ENCODE data around the gene PSPN.
"Not testable (repeated sequence)": the region's sequence is repeated elsewhere in the genome, so short reads cannot be mapped to it uniquely, and the experiment has no call there.

PSPN gene

DNA sequence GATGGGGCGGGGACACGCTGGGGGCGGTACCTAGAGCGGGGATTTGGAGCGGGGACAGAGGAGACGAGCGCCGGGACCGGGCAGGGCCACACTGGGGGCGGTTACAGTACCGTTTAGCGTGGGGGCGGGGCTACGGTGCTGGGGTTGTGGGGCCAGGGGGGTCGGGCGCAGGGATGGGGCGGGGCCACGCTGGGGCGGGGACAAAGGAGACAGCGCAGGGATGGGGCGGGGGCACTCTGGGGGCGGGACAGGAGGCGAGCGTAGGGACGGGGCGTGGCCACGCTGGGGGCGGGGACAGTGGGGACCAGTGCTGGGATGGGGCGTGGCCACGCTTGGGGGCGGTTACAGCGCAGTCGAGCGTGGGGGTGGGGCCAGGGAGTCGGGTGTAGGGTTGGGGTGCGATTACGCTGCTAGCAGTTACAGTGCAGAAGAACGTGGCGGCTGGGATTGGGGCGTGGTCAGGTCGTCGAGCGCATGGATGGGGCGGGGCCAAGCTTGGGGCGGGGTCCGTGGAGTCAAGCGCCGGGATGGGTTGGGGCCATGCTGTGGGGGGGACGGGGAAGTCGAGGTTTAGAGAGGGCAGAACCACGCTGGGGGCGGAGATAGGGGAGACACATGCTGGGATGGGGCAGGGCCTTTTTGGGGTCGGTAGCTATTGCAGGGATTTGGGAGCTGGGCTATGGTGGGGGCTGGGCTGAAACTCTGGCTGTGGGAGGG lies 2.5 kb downstream of the PSPN start:
- DNase-seq (ENCODE audit: low read depth in 2 of 2): peak; percentile 99 to 100

DNA sequence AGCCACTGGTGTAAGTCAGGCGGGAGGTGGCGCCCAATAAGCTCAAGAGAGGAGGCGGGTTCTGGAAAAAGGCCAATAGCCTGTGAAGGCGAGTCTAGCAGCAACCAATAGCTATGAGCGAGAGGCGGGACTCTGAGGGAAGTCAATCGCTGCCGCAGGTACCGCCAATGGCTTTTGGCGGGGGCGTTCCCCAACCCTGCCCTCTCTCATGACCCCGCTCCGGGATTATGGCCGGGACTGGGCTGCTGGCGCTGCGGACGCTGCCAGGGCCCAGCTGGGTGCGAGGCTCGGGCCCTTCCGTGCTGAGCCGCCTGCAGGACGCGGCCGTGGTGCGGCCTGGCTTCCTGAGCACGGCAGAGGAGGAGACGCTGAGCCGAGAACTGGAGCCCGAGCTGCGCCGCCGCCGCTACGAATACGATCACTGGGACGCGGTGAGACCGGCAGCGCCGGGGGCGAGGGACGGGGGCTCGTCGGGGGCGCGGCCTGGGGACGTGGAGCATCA lies 3.1 kb downstream of the PSPN start, which contains the start of gene ALKBH7:
ALKBH7 (plus strand) TSS at position 201 of the 502 bp plus-strand sequence; CDS start at position 228, 27 bp downstream.
- DNase-seq (ENCODE audit: low read depth in 2 of 2): peak; percentile 81 to 92

DNA sequence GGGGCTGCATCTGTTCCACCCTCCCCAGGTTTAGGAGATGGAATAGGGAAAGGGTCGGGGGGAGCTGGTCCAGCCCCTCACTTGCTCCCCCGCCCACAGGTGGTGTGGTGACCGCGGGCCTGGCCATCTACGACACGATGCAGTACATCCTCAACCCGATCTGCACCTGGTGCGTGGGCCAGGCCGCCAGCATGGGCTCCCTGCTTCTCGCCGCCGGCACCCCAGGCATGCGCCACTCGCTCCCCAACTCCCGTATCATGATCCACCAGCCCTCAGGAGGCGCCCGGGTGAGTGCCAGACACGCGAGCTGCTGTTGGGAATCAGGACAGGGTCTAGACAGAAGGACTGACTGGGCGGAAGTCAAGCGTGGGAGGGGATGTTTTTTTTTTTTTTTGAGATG lies 11.4 kb downstream of the PSPN start:
- DNase-seq (ENCODE audit: low read depth in 2 of 2): no peak

DNA sequence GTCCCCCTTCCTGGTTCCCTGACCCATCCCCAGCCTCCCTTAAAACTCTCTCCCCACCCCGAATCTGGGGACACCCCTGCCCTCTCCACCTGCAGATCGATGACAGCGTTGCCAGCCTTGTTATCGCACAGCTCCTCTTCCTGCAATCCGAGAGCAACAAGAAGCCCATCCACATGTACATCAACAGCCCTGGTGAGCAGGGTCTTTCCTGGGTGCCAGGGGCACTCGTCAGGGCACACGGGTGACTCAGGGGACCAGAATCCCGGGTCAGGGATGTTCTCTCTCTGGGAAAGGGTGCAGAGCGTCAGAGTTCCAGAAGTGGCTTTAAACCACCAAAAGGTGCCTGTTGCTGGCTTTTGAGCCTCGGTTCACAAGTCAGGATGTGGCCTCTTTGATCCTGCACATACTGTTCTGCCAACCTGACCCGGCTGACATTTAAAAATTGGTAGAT lies 13.4 kb downstream of the PSPN start:
- no peak for DNase-seq (ENCODE audit: low read depth in 2 of 2)

DNA sequence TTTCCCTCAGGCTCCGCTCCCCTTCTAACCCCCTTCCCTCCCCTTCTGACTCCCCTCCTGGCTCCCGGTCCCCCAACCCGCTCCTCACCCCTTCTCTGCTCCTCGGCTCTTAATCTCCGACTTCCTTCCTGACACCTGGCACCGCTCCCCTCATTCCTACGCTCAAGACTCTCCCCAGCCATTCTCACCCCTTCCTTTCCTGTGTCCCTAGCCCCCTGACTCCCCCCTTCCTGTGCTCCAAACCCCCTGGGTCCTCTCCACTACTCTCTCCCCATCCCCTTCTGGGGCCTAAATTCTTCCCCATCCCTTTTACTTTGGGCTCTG lies 13.7 kb downstream of the PSPN start:
- DNase-seq (ENCODE audit: low read depth in 2 of 2): no peak

DNA sequence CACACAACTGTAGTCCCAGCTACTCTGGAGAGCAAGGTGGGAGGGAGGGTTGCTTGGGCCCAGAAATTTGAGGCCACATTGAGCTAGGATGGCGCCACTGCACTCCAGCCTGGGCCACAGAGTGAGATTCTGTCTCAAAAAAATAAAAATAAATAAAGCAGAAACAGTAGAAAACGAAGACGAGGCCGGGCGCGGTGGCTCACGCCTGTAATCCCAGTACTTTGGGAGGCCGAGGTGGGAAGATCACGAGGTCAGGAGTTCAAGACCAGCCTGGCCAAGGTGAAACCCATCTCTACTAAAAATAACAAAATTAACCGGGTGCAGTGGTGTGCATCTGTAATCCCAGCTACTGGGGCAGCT lies 14.9 kb downstream of the PSPN start:
- DNase-seq (ENCODE audit: low read depth in 2 of 2): not testable (repeated sequence)

DNA sequence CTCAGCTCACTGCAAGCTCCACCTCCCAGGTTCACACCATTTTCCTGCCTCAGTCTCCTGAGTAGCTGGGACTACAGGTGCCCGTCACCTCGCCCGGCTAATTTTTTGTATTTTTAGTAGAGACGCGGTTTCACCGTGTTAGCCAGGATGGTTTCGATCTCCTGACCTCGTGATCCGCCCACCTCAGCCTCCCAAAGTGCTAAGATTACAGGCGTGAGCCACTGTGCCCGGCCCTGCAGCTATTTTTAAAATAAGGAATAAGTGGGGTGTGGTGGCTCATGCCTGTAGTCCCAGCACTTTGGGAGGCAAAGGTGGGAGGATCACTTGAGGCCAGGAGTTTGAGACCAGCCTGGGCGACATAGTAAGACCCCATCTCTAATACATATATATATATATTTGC lies 15.3 kb downstream of the PSPN start:
- DNase-seq (ENCODE audit: low read depth in 2 of 2): not testable (repeated sequence)

DNA sequence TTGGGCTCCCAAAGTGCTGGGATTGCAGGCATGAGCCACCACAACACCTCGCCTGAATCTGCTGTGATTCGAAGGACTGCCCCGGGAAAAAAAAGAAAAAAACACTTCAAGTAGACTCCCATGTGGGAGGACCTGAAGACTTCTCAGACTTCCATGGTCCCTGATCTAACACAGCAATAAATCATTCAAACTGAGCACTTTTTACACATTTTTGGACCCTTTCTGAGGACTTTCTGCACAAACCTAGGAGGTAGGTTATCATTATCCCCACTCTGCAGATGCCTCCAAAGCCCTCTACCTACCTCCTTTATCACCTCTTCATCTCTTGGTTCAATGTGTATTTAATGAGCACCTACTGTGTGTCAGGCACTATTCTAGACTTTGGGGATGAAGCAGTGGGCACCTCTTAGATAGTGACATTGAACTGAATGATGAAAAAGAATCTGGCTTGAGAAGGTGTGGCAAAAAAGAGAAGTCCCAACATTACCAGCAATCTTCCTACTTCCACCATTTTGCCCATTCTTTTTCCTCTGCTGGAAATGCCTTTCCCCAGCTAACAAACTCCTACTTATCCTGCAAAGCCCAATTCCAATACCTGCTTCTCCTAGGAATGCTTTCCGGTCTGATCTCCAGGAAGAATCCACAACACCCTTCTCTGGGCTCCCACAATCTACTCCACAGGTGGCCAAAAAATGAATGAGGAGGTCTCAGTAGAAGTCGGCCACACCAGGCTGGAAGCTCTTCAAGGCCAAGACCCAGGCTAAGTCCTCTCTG lies 16.0 kb downstream of the PSPN start:
- DNase-seq (ENCODE audit: low read depth in 2 of 2): no peak

DNA sequence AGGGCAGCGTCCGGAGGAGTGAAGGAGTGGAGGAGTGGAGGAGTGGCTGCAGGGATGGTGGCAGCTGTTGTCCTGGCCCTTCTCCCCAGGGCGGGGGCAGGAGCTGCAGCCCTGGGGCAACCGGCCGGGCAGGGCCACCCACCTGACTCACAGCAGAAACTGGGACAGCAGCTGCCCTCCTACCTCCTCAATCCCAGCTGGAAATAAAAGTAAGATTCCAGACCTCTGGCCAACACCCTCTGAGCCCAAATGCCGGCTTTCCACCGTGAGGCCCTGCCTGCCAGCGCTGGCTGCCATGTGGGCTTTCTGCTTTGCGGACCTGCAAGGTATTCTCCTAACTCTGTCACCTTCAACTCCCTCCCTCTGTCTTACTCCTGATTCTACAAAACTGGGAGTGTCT lies 17.7 kb downstream of the PSPN start:
- DNase-seq (ENCODE audit: low read depth in 2 of 2): no peak

DNA sequence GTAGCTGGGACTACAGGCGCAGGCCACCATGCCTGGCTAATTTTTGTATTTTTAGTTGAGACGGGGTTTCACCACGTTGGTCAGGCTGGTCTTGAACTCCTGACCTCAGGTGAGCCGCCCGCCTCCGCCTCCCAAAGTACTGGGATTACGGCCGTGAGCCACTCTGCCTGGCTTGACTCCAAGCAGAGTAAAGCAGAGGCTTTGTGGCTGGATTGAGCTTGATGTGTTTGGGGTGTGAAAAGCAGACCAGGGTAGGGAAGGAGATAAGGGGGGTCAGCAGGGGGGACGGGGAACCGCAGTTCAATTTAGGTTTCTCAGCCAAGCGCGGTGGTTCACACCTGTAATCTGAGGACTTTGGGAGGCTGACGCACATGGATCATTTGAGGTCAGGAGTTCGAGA lies 18.6 kb downstream of the PSPN start:
- no peak for DNase-seq (ENCODE audit: low read depth in 2 of 2)

DNA sequence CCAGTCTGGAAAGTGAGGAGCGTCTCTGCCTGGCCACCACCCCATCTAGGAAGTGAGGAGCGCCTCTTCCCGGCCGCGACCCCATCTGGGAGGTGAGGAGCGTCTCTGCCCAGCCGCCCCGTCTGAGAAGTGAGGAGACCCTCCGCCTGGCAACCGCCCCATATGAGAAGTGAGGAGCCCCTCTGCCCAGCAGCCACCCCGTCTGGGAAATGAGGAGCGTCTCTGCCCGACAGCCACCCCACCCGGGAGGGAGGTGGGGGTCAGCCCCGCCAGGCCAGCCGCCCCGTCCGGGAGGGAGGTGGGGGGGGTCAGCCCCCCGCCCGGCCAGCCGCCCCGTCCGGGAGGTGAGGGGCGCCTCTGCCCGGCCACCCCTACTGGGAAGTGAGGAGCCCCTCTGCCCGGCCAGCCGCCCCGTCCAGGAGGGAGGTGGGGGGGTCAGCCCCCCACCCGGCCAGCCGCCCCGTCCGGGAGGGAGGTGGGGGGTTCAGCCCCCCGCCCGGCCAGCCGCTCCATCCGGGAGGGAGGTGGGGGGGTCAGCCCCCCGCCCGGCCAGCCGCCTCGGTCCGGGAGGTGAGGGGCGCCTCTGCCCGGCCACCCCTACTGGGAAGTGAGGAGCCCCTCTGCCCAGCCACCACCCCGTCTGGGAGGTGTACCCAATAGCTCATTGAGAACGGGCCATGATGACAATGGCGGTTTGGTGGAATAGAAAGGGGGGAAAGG lies 20.3 kb downstream of the PSPN start:
- DNase-seq (ENCODE audit: low read depth in 2 of 2): not testable (repeated sequence)

DNA sequence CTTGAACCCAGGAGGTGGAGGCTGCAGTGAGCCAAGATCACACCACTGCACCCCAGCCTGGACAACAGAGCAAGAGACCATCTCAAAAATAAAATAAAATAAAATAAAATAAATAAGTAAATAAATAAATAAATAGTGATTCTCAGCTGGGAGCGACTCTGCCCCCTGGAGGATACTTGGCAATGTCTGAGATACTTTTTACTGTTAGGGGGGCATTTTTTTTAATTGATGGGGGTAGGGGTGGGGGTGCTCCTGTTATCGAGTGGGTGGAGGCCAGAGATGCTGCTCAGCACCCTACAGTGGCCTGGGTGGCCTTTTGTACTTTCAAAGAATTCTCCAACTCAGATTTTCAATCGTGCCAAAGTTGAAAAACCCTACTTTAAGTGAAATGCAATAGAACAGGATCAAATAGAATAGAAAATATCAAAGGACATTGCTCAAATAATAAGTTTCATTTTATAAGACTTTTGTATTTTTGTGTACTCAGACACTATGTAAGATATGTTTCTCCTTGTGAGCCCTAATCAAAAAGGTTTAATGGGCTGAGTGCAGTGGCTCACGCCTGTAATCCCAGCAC lies 21.5 kb downstream of the PSPN start:
- DNase-seq (ENCODE audit: low read depth in 2 of 2): no peak

DNA sequence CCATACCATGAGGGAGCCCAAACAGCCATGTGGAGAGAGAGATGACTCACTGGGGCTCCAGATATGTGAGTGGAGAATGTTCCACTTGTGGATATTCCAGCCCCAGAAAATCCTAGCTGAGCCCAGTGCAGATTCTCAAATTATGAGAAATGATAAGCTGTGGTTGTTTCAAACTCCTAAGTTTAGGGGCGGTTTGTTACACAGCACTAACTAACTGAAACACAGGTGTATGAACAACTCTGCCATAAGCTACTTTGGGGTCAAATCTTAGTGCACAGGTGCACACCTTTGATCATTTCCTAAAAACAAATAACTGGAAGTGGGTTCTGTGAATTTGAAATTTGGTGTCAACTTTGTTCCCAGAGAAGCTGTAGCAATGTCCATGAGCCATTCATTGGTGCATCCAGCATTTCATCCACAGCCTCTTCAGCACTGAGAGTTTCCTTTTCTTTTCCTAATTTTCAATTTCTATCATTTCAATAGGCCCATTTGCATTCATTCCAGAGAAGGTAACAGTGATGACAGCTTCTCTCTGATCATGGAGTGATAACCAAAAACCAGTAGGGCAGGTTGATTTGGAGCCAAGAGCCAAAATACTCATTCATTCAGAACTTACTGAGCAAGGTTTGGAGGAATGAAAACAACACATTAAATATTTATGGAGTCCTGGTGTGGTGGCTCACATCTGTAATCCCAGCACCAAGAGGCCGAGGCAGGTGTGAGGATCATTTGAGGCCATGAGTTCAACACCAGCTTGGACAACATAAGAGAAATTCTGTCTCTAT lies 23.2 kb downstream of the PSPN start:
- DNase-seq (ENCODE audit: low read depth in 2 of 2): no peak

DNA sequence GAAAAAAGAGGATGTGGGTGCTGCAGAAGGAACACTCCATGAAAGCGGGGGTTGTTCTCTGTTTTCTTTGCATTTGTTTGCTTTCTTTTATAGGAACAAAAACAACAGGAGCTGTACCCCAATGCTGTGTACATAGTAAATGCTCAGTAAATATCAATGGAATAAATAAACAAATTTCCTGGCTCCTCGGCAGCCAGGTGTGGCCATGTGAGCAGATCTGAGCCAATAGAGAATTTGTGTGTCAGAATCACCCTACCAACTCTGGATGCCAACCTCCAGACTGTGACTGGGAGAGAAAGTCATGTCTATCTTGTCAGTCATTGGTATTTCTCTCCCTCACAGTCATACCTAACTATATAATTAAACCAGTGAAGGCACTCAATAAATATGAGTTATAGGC lies 25.0 kb downstream of the PSPN start:
- DNase-seq (ENCODE audit: low read depth in 2 of 2): no peak

DNA sequence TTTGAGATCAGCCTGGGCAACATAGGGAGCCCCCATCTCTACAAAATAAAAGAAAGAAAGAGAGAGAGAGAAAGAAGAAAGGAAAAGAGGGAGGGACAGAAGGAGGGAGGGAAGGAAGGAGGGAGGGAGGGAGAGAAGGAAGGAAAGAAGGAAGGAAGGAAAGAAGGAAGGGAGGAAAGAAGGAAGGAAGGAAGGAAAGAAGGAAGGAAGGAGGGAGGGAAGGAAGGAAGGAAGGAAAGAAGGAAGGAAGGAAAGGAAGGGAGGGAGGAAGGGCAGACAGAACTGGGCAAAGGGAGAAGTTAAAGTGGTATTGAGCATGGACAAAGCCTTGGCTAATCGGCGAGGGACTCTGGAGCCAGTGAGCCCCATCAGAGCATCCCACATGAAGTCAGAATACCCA lies 26.5 kb downstream of the PSPN start:
- not testable (repeated sequence) for DNase-seq (ENCODE audit: low read depth in 2 of 2)

DNA sequence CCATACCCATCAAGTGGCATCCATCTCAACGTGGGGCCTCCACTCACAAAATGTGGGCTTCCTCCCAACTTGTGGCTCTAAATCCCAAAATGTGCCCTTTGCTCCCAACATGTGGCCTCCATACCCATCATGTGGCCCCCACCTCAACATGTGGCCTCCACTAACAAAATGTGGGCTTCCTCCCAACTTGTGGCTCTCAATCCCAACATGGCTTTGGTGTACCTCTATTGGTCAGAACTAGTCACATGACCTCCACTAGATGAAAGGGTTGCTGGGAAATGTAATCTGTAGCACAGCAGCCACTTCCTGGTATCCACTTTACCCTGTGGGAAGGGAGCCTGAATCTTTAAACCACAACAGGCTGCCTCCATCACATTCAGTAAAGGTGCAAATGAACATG lies 32.3 kb downstream of the PSPN start:
- no peak for DNase-seq (ENCODE audit: low read depth in 2 of 2)

DNA sequence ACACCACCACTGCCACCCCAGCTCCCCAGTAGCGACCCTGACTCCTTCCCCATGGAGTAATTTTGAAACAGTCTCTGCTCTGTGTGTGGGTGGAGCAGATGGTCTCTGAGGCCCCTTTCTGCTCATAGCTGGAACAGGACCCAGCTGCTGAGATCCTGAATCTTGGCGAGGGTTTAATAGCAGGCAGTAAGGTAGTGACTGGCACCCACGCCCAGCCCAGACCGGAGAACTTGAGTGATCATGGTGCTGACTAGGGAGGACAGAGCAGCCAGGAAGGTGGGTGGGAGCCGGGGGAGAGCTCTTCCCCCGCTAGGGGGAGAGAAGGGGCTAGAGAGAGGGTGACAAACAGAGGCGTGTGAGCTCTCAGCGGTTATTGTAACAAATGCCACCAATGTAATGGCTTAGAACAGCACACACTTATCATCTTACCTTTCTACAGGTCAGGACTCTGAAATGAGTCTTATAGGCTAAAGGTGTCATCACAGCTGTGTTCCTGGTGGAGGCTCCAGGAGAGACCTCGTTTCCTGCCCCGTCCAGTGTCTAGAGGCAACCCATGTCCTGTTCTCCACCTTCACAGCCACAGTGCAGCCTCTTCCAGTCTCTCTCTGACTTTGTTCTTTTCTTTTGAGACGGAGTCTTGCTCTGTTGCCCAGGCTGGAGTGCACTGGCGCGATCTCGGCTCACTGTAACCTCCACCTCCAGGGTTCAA lies 35.1 kb downstream of the PSPN start:
- DNase-seq (ENCODE audit: low read depth in 2 of 2): no peak

DNA sequence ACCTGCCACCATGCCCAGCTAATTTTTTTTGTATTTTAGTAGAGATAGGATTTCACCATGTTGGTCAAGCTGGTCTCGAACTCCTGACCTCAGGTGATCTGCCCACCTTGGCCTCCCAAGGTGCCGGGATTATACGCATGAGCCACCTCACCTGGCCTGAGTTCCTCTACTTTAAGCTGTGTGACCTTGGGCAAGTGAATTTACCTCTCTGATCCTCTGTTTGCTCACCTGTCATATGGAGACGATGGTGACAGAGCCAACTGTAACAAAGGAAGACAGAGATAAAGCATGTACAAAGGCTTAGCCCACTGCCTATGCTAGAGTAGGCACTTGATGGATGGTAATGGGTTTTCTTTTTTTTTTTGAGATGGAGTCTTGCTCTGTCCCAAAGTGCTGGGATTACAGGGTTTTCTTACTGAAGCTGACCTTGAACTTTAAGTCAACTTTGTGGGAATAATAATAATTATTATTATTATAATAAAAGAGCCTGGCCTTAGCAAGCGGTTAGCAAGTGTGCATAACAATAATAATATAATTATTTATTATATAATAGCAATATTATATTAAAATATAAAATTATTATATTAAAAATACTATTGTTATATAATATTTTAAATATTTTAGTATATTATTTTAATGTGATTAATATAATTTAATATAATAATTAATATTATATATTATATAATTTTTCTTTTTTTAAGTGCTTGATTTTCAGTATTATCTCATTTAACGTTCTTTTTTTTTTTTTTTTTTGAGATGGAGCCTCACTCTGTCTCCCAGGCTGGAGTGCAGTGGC lies 41.0 kb downstream of the PSPN start:
- DNase-seq (ENCODE audit: low read depth in 2 of 2): no peak

DNA sequence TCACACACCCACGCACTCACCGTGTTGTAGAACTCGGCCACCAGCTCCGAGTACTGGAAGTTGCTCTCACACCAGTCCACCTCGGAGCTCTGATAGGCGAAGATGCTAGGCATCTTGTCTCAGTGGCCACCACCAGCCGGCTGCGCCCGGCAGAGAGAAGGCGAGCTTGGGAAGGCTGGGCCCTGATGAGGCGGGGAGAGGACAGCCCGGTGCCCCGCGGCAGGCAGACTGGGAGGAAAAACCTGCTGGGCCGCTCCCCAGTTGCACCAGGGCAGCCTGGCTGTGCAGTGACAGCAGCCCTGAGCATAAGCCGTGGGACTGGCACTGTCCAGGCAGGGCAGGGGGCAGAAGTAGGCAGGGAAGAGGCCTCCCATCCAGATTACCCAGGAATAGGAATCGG lies 42.3 kb downstream of the PSPN start, which contains the start of gene ACER1:
ACER1 (minus strand) TSS at position 174 of the 400 bp plus-strand sequence; CDS start at position 113, 61 bp downstream.
- DNase-seq (ENCODE audit: low read depth in 2 of 2): no peak

DNA sequence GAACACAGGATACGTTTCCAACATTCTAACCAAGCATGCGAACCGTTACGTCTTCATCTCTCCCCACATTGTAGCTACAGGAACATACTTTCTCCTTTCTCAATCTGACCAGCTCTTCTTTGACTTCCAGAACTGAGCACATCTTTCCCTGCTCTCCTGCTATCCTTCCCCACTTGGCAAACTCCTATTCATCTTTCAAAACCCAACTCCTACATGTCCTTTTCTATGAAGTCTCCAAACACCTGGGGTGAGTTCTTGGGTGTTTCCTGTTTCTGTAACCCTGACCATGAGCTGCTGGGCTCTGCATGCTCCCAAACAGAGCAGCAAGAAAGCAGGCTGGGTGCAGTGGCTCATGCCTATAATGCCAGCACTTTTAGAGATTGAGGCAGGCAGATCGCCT lies 48.9 kb downstream of the PSPN start:
- DNase-seq (ENCODE audit: low read depth in 2 of 2): no peak
